HG02981 (cell line): ENCODE data around the gene LTA.

ENCODE experiments used
- ATAC-seq: cut with Tn5 transposase; IDR thresholded peaks from one replicate; pipeline ENCODE4 v1.9.1; 2021; ENCODE audit warnings: mild to moderate bottlenecking, moderate library complexity; ENCODE audit not compliant: unreplicated experiment

LTA gene, protein sequence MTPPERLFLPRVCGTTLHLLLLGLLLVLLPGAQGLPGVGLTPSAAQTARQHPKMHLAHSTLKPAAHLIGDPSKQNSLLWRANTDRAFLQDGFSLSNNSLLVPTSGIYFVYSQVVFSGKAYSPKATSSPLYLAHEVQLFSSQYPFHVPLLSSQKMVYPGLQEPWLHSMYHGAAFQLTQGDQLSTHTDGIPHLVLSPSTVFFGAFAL

GRCh38 chr6:31572041-31572911 is at the start of gene LTA:
LTA (plus strand) TSS chr6:31572289; CDS start chr6:31572743, 454 bp downstream.
- ATAC-seq, result peak; percentile 38

DNA sequence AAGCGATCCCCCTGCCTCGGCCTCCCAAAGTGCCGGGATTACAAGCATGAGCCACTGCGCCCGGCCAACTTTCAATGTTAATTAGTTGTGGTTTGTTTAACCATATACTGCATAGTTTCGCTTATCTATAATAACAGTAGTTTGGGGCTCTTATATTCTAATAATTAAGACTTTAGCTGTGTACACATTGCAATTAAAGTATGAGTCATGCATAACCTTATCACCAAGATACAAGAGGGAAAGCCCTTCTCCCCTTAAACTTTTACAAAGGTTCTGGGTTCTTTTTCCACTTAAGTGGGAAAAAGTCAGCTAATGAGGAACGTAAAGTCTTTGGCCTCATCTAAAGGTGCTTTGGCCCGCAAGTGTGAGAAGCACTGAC is 46.5 kb upstream of the LTA start:
- ATAC-seq, result no peak

GRCh38 chr6:31525932-31526591 is 46.0 kb upstream of the LTA start:
- ATAC-seq, result no peak

- no peak for ATAC-seq
These were observed 43.7 kb upstream of the LTA start for GRCh38 chr6:31528307-31528777.

GRCh38 chr6:31528821-31529328 is 43.2 kb upstream of the LTA start, which contains the start of gene MCCD1:
MCCD1 (plus strand) TSS chr6:31528962; CDS start chr6:31529015, 53 bp downstream.
- no peak for ATAC-seq

DNA sequence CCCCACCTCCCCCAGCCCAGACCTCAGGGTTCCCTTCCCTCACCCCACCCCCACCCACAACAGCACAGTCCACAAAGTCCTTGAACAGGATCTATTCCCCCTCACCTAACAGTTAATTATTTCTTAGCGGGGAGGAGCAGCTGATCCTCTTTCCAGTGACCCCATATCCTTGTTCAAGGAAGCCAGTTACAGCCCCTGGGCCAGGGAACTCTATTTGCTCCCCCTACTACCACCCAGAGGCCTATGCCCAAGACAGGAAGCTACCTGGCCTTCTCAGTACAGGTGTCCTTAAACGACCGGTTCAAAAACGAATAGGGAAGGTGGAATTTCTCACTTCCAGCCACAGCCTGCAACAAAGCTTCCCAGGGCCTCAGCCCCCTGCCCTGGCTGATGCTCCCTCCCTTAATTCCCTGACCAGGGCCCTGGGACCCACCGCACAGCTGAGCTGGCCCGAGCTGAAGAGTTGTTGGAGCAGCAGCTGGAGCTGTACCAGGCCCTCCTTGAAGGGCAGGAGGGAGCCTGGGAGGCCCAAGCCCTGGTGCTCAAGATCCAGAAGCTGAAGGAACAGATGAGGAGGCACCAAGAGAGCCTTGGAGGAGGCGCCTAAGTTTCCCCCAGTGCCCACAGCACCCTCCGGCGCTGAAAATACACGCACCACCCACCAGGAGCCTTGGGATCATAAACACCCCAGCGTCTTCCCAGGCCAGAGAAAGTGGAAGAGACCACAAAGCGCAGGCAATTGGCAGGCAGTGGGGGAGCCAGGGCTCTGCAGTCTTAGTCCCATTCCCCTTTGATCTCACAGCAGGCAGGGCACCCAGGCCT is 42.5 kb upstream of the LTA start:
- ATAC-seq, result no peak

GRCh38 chr6:31530659-31531058 is 41.4 kb upstream of the LTA start:
- no peak for ATAC-seq

DNA sequence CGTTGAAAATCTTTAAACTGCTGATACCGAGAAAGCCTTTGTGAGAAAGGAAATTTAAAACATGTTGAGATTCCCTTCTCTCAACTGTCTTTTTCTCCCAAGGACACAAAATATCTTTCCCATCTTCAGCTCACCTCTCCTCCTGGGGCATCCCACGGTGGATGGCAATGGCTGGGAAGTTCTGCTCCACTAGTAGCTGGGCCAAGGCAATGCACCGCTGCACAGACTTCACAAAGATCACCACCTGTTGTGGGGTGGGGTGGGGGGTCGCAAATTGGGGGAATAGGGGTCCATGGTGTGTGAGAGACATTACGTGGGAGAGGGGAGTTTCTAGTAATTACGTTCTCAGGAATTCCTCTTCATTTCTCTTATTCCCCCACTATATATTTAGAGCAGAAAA is 40.9 kb upstream of the LTA start:
- ATAC-seq, result no peak

- no peak for ATAC-seq
These were observed 40.1 kb upstream of the LTA start for GRCh38 chr6:31531771-31532643.

DNA sequence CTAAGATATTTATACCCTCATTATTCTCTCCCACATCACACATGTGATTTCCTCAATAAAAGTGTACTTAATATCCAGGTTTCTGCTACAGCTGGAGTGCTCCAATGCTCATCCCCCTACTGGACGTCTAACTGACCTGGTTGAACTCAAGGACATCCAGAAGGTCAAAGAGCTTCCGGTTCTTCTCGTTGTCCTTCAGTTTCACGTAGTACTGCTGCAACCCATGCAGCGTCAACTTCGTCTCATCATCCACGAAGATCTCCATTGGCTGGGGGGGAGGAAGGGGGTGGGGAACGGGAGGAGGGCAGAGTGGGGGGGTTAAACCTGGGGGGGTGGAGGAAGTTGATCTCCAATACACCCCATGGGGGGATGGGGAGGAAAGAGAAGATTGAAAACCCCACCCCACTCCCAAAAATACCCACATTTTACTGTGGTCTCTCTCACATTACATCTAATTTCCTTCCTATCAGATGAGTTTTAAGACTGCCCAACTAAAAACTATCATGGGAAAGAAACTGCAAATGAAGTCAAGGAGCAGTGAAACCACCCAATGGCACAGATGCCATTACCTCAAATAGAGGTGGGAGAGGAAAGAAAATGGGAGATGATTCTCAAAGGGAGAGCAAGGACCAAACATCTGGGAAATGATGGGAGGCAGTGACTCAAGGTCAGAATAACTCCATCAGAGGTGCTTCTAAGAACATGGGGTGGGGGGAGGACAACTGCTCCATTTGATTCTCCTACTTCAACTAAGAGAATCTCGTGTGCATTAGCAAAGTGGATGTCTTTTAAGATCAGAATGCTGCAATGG is 39.2 kb upstream of the LTA start:
- ATAC-seq, result no peak

- ATAC-seq, result no peak
These were observed 38.6 kb upstream of the LTA start for GRCh38 chr6:31533455-31533841.

GRCh38 chr6:31534011-31534410 is 38.1 kb upstream of the LTA start:
- no peak for ATAC-seq

DNA sequence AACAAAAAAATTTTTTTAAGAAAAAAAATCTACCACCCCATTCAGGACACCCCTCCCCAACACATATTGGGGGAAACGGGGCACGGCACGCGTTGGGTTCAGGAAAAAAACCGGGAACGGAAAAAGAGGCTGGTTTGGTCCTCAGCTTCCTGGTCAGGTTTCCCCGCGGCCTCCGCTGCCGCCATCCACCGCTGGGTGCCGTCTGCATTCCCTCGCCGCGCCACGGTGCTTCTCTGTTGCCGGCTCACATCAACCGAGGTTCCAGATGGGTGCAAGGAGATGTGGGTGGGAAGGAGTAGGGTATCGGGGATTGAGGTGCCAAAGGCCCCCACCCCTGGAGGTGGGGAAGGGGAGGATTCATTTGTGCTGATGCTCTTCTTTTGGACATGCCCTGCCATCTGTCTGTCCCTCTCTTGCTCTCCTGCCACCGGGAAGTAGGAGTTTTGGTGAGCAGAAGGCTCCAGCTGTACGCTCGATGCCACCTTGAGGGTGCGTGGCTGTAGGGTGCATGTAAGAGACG is 37.5 kb upstream of the LTA start:
- no peak for ATAC-seq

GRCh38 chr6:31535538-31536324 is 36.4 kb upstream of the LTA start:
- ATAC-seq, result no peak

- no peak for ATAC-seq
These were observed 33.2 kb upstream of the LTA start for GRCh38 chr6:31538805-31539400.

GRCh38 chr6:31540640-31541039 is 31.4 kb upstream of the LTA start:
- ATAC-seq, result no peak

- no peak for ATAC-seq
These were observed 30.9 kb upstream of the LTA start for GRCh38 chr6:31541059-31541657.
